Pancreas (tissue), 10 donors: ENCODE measurements around the gene AKAP6. TPM values are rescaled to one million over a fixed set of nuclear protein-coding genes. Genes with fewer than 3 reads are reported as not detected.
A peak's percentile ranks its signal among the peaks of the same experiment; 100 is the strongest.

Experiments used
- ATAC-seq, 4 donors: fragments of 200-7000 bp; cut with Tn5 transposase; one replicate each; pipeline versions ENCODE4 v1.8.0 to v1.9.1; 2020; ENCODE audit warnings: mild to moderate bottlenecking in 4 of 4, moderate library complexity in 4 of 4
- DNase-seq, 6 donors: peaks; one replicate each; pipeline ENCODE4 v3.0.0-alpha.2; 2020
- FAIRE-seq: peaks from 2 replicates; lab custom pipeline; 2012; peaks lifted over from hg19 to GRCh38; lab: Jason Lieb, UNC
- H3K27ac ChIP-seq, 4 donors: fragments of 200-600 bp; sonication (generic); 1 replicate in 3 of 4; 2 replicates in 1 of 4; pipeline versions ENCODE4 v1.5.0 to v1.8.0; 2020
- H3K27me3 ChIP-seq, 4 donors: fragments of 200-600 bp; one replicate each; pipeline ENCODE4 v1.8.0; 2021
- H3K36me3 ChIP-seq, 3 donors: fragments of 200-600 bp; sonication (generic) in 1 of 3; one replicate each; pipeline versions ENCODE4 v1.5.0 to v1.8.0; 2020 to 2021
- H3K4me1 ChIP-seq, 3 donors: fragments of 200-600 bp; one replicate each; pipeline ENCODE4 v1.8.0; 2021
- H3K4me3 ChIP-seq, 4 donors: fragments of 200-600 bp; sonication (generic) in 2 of 4; one replicate each; pipeline versions ENCODE4 v1.5.0 to v1.8.0; 2020 to 2021
- H3K9me3 ChIP-seq, 4 donors: fragments of 200-600 bp; one replicate each; pipeline ENCODE4 v1.8.0; 2021
- CTCF ChIP-seq, 4 donors: fragments of 200-600 bp; sonication (generic) in 3 of 4; IDR thresholded peaks; one replicate each; pipeline versions ENCODE4 v1.5.0 to v1.8.0; 2021; ENCODE audit warnings: antibody characterized with exemption in 4 of 4
- WGBS, 2 donors: extraction: QIAGEN DNeasy Blood & Tissue Kit; methylation state at CpG; one replicate each; pipeline ENCODE4 v1.1.7; 2013; 5-methylcytosine and 5-hydroxymethylcytosine counted together
- intact Hi-C, 3 donors: fragments of 100-400 bp; cut with DNase I; formaldehyde crosslinking; loops; one replicate each; pipeline versions ENCODE4 v1.11.1 to v1.14.2; 2022
- polyA plus RNA-seq, 2 donors: library from polyadenylated mRNA; stranded (reverse); fragments of 200-250 nt; gene quantifications; one replicate each; pipeline ENCODE4 v1.2.3, GENCODE V29; 2013
- total RNA-seq, 6 donors: library from RNA; stranded (reverse); fragmentation: NEBNext Ultra II Directional in 4 of 6; extraction: Animal tissue kit (Norgen Biotek cat#: 25700) in 4 of 6; gene quantifications; one replicate each; pipeline versions ENCODE4 v1.2.1 to v1.2.4, GENCODE V29; 2021 to 2023
- donor health status: healthy with polysubstance abuse.
- donor health status: DM: no; HTN: no; CAD: no; lungs with moderate emphysema.
- donor health status: DM: no; HTN: no; CAD: no.
- donor health status: control.
- donor health status: control.
- donor health status: Bipolar disorder and iron deficiency.
- donor health status: DM: yes; HTN: yes; CAD: no.
- donor health status: DM: no; HTN: no; CAD: no.
- donor health status: DM: no; HTN: no; CAD: no.
- donor health status: DM: yes; HTN: yes; CAD: no.

AKAP6 gene
- total and polyA plus RNA-seq, 8 donors: 0.34 to 2.2 (median 1.8) TPM

DNA sequence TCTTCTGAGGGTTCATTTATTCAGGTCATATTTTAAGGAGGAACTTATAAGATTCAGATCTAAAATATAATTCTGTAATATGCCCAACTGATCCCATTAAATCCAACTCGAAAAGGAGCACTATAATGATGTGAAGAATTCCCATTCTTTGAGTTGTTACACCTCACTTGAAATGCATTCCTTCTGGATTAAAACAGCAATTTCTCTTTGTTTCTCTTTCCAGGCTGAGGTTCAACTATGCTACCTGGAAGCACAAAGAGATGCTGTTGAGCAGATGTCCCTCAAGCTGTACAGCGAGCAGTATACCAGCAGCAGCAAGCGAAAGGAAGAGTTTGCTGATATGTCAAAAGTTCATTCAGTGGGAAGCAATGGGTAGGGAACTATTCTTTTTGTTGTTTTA lies 349.0 kb downstream of the AKAP6 start:
- ATAC-seq (no peak), FAIRE-seq (no peak), DNase-seq (no peak)
- TF ChIP-seq CTCF (IDR thresholded peaks at IDR 0.05): no peak
- H3K4me3 ChIP-seq: no peak overlapping the region
- H3K9me3 ChIP-seq: no peaks in the 10 kb centered on the region
- H3K27ac ChIP-seq: no peak overlapping the region
- no peaks in the 10 kb centered on the region for H3K4me1 ChIP-seq
- no peaks in the 10 kb centered on the region for H3K36me3 ChIP-seq
- intact Hi-C loops: no loop called here
- WGBS, 2 donors: 89 to 94% methylated on average over 3 of the region's 3 CpGs
- H3K27me3 ChIP-seq: no peaks in the 10 kb centered on the region

GRCh38 chr14:32679927-32680612 lies 351.0 kb downstream of the AKAP6 start:
- FAIRE-seq: no peak
- H3K27ac ChIP-seq: no peak overlapping the region
- H3K4me1 ChIP-seq: no peaks in the 10 kb centered on the region
- no peak for ATAC-seq
- WGBS, 2 donors: 79 to 82% methylated on average over 2 of the region's 2 CpGs
- no peaks in the 10 kb centered on the region for H3K27me3 ChIP-seq
- TF ChIP-seq CTCF (IDR thresholded peaks at IDR 0.05): no peak
- no peak for DNase-seq
- no peaks in the 10 kb centered on the region for H3K36me3 ChIP-seq
- no peaks in the 10 kb centered on the region for H3K9me3 ChIP-seq
- H3K4me3 ChIP-seq: no peak overlapping the region
- intact Hi-C loops: no loop called here

GRCh38 chr14:32681598-32681997 lies 352.5 kb downstream of the AKAP6 start:
- H3K4me3 ChIP-seq: no peak overlapping the region
- DNase-seq (no peak), ATAC-seq (no peak), FAIRE-seq (no peak)
- H3K9me3 ChIP-seq: no peaks in the 10 kb centered on the region
- no peak for TF ChIP-seq CTCF (IDR thresholded peaks at IDR 0.05)
- H3K4me1 ChIP-seq: no peaks in the 10 kb centered on the region
- H3K27me3 ChIP-seq: no peaks in the 10 kb centered on the region
- intact Hi-C loops: no loop called here
- H3K27ac ChIP-seq: no peak overlapping the region
- no peaks in the 10 kb centered on the region for H3K36me3 ChIP-seq

DNA sequence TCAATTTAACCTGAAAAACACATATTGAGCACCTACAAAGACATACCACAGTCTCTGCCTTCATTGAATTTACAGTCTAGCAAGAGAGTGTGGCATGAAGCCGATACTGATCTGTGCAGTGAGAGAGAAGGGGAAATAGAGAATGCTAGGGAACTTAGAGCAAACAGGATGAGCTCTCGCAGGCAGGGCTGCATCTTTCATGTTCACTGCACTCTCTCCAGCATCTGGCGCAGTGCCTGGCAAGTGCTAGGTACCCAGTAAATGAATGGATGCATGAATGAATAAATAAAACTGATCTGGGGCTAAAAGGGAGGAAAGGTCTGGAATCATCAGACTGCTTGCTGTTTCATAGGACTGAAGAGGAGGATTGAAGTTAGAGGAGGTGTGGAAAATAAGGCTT lies 353.1 kb downstream of the AKAP6 start:
- Histone ChIP-seq H3K27me3 (no peaks in the 10 kb centered on the region), H3K27ac (no peak overlapping the region), H3K4me3 (no peak overlapping the region), H3K4me1 (no peaks in the 10 kb centered on the region), H3K36me3 (no peaks in the 10 kb centered on the region), H3K9me3 (no peaks in the 10 kb centered on the region)
- ATAC-seq (peak in 2 of 4 donors; percentile 44 to 60), DNase-seq (no peak), FAIRE-seq (no peak)
- intact Hi-C loops: no loop called here
- 72 to 94% methylated on average over 3 of the region's 3 CpGs for WGBS, 2 donors
- no peak for TF ChIP-seq CTCF (IDR thresholded peaks at IDR 0.05)

DNA sequence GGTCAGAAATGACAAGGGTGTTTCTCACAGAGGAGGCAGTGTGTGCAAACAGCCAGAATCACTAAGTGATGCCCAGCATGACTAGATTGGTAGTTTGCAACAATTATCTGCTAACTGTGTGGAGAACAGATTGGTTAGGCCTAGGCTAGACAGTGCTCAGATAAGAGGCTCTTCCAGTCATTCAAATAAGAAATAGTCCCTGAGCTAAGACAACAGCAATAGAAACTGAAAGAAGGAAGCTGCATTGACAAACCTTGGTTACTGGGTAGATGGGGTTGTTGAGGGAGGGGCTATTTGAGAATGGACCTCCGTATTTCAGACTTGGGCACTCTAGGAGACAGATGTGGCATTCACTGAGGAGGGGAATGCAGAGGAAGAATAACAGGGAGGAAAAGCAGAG lies 354.6 kb downstream of the AKAP6 start:
- 65 to 77% methylated on average over 1 of the region's 1 CpG for WGBS, 2 donors
- no peak for DNase-seq
- no peak overlapping the region for H3K4me3 ChIP-seq
- H3K36me3 ChIP-seq: no peaks in the 10 kb centered on the region
- H3K4me1 ChIP-seq: no peaks in the 10 kb centered on the region
- ATAC-seq: no peak
- H3K27me3 ChIP-seq: no peaks in the 10 kb centered on the region
- no peak for FAIRE-seq
- no peak overlapping the region for H3K27ac ChIP-seq
- intact Hi-C loops: no loop called here
- no peak for TF ChIP-seq CTCF (IDR thresholded peaks at IDR 0.05)
- no peaks in the 10 kb centered on the region for H3K9me3 ChIP-seq
